Measurements from ENCODE around the gene UBIAD1.

Gene UBIAD1

GRCh38 chr1:11308699-11309224, 35.8 kb downstream of the UBIAD1 start:
- Histone ChIP-seq H3K27me3 (replicated peaks) (no peaks in the 10 kb centered on the region), H3K27ac (no peak overlapping the region), H3K36me3 (replicated peaks) (no peaks in the 10 kb centered on the region), H3K4me3 (ENCODE audit: low read depth, low read length) (no peak overlapping the region)
- no peak for DNase-seq
- in situ Hi-C loops (cut with HindIII; ENCODE audit: low pct_ligation_motif_present, low sequenced_read_pairs): no loop called here
- TF ChIP-seq, protein P1, sequence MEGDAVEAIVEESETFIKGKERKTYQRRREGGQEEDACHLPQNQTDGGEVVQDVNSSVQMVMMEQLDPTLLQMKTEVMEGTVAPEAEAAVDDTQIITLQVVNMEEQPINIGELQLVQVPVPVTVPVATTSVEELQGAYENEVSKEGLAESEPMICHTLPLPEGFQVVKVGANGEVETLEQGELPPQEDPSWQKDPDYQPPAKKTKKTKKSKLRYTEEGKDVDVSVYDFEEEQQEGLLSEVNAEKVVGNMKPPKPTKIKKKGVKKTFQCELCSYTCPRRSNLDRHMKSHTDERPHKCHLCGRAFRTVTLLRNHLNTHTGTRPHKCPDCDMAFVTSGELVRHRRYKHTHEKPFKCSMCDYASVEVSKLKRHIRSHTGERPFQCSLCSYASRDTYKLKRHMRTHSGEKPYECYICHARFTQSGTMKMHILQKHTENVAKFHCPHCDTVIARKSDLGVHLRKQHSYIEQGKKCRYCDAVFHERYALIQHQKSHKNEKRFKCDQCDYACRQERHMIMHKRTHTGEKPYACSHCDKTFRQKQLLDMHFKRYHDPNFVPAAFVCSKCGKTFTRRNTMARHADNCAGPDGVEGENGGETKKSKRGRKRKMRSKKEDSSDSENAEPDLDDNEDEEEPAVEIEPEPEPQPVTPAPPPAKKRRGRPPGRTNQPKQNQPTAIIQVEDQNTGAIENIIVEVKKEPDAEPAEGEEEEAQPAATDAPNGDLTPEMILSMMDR (IDR thresholded peaks at IDR 0.05; ENCODE audit: low read depth, low read length, missing control alignments): no peak

- H3K27me3 ChIP-seq (replicated peaks): no peaks in the 10 kb centered on the region
- in situ Hi-C loops (cut with HindIII; ENCODE audit: low pct_ligation_motif_present, low sequenced_read_pairs): no loop called here
- TF ChIP-seq, protein P1 (IDR thresholded peaks at IDR 0.05; ENCODE audit: low read depth, low read length, missing control alignments): no peak
- H3K27ac ChIP-seq: no peak overlapping the region
- H3K36me3 ChIP-seq (replicated peaks): no peaks in the 10 kb centered on the region
- no peak for DNase-seq
- H3K4me3 ChIP-seq (ENCODE audit: low read depth, low read length): no peak overlapping the region
Measured at GRCh38 chr1:11309385-11309784, 36.4 kb downstream of the UBIAD1 start.

DNA sequence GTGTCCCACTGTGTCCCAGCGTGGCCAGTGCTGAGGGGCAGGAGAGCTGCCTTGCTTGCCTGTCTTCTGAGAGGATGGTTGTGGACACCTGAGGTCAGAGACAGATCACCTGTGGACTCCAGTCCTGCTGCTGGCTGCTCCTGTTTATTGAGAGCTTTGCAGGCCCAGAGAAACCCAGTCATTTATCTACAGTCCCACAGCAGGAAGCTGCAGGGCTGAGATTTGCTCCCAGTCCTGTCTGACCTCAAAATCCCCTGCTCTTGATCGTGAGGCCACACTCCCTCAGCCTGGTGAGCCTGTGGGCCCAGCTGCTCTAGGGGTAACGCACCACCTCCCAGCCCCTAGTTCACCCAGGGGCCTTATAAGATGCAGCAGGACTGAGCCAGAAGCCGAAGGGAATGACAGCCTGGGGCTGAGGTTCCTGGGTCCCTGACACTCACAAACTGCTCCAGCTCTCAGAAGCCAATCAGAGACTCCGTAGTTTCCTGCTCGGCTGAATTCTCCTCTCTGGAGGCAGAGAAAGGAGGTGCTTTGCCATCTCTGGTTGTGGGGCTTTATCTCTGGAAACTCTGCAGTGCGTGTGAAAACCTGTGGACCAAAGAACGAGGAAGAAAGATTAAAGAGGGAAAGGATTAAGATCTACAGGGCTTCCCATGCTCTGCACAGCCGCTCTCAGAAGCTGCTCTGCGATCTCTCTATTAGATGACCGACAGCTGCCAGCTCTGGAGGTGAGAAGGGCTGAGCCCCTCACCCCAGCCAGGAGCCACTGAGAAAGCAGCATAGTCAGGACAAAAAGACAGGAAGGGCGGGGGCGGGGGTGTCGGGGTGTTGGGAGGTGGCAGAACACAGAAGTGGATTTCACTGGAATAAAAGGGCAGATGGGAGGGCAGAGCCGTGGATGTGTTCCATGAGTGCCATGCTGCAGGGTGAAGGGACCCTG, 39.1 kb downstream of the UBIAD1 start:
- TF ChIP-seq, protein P1 (IDR thresholded peaks at IDR 0.05; ENCODE audit: low read depth, low read length, missing control alignments): no peak
- H3K27ac ChIP-seq: no peak overlapping the region
- H3K36me3 ChIP-seq (replicated peaks): no peaks in the 10 kb centered on the region
- in situ Hi-C loops (cut with HindIII; ENCODE audit: low pct_ligation_motif_present, low sequenced_read_pairs): no loop called here
- no peak for DNase-seq
- H3K27me3 ChIP-seq (replicated peaks): peaks cover 2% of the 10 kb centered on the region
- H3K4me3 ChIP-seq (ENCODE audit: low read depth, low read length): no peak overlapping the region

- peaks cover 2% of the 10 kb centered on the region for H3K27me3 ChIP-seq (replicated peaks)
- no peak overlapping the region for H3K27ac ChIP-seq
- TF ChIP-seq, protein P1 (IDR thresholded peaks at IDR 0.05; ENCODE audit: low read depth, low read length, missing control alignments): no peak
- H3K36me3 ChIP-seq (replicated peaks): no peaks in the 10 kb centered on the region
- in situ Hi-C loops (cut with HindIII; ENCODE audit: low pct_ligation_motif_present, low sequenced_read_pairs): no loop called here
- DNase-seq: no peak
- H3K4me3 ChIP-seq (ENCODE audit: low read depth, low read length): no peak overlapping the region
Measured at GRCh38 chr1:11314959-11315358, 42.0 kb downstream of the UBIAD1 start.

DNA sequence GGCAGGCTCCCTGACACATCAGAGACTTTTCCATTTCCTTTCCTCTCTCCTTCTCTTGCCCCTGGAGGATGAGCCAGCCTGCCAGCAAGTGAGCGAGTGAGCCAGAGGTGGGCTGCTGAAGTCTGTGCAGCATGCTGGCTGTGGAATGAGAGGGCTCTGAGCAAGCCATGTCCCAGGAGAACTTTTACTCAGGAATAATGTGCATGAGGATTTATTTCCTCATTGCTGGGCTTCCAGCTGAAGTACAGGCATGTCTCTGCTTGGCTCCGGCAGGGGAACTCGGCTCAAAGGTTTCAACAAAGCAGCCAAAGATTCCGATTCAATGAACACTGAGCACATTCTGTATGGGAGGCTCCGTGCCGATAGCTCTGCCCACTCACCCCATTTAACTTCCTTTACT, 43.7 kb downstream of the UBIAD1 start:
- TF ChIP-seq, protein P1 (IDR thresholded peaks at IDR 0.05; ENCODE audit: low read depth, low read length, missing control alignments): no peak
- H3K4me3 ChIP-seq (ENCODE audit: low read depth, low read length): no peak overlapping the region
- DNase-seq: no peak
- H3K27me3 ChIP-seq (replicated peaks): peaks cover 2% of the 10 kb centered on the region
- in situ Hi-C loops (cut with HindIII; ENCODE audit: low pct_ligation_motif_present, low sequenced_read_pairs): no loop called here
- no peak overlapping the region for H3K27ac ChIP-seq
- no peaks in the 10 kb centered on the region for H3K36me3 ChIP-seq (replicated peaks)
